CD4-positive, alpha-beta memory T cell (primary cell): Measurements from ENCODE around the gene PRRT1. TPM values are rescaled to one million over a fixed set of nuclear protein-coding genes. Genes with fewer than 3 reads are reported as not detected.

Experiments used
- CTCF ChIA-PET: fragments of 350-600 bp; sonication (Branson Sonifier 250); formaldehyde crosslinking; loops from one replicate; lab custom pipeline; 2021; ENCODE audit warnings: inconsistent platforms; ENCODE audit not compliant: partially characterized antibody; lab: Charles Lee
- POLR2A ChIA-PET: fragments of 350-600 bp; sonication (Branson Sonifier 250); formaldehyde crosslinking; loops from one replicate; lab custom pipeline; 2021; ENCODE audit not compliant: partially characterized antibody; lab: Charles Lee
- DNase-seq, 5 donors: peaks; one replicate each; pipeline versions ENCODE4 v3.0.0 to v3.0.0-alpha.2; 2020 to 2022; ENCODE audit warnings: mixed read lengths in 1 of 5
- H3K27ac ChIP-seq: one replicate; pipeline ENCODE4 v1.7.0; 2013; ENCODE audit warnings: low read depth, low read length
- H3K27me3 ChIP-seq: 2 replicates; pipeline ENCODE4 v1.7.0; 2013; ENCODE audit warnings: mild to moderate bottlenecking, low read length, moderate library complexity; ENCODE audit not compliant: insufficient read depth
- H3K36me3 ChIP-seq: 2 replicates; pipeline ENCODE4 v1.7.0; 2013; ENCODE audit warnings: mild to moderate bottlenecking, low read length, moderate library complexity; ENCODE audit not compliant: insufficient read depth
- H3K4me1 ChIP-seq: 2 replicates; pipeline ENCODE4 v1.7.0; 2013; ENCODE audit warnings: mild to moderate bottlenecking, low read length, moderate library complexity; ENCODE audit not compliant: insufficient read depth
- H3K4me3 ChIP-seq, 2 donors: one replicate each; pipeline ENCODE4 v1.7.0; 2013; ENCODE audit warnings: low read length in 2 of 2, mild to moderate bottlenecking in 1 of 2
- H3K9me3 ChIP-seq, 2 donors: one replicate each; pipeline ENCODE4 v1.7.0; 2013; ENCODE audit warnings: low read length in 2 of 2, control low read depth in 1 of 2; ENCODE audit not compliant: control insufficient read depth in 1 of 2
- H3K27ac Mint-ChIP-seq, 7 donors: one replicate each; pipeline ENCODE4 v1.8.0; 2020 to 2021; ENCODE audit warnings: mixed read lengths in 7 of 7, mild to moderate bottlenecking in 6 of 7, inconsistent platforms in 3 of 7, moderate library complexity in 3 of 7
- H3K27me3 Mint-ChIP-seq, 2 donors: one replicate each; pipeline ENCODE4 v1.8.0; 2020 to 2021; ENCODE audit warnings: mixed read lengths in 2 of 2
- H3K36me3 Mint-ChIP-seq, 2 donors: one replicate each; pipeline ENCODE4 v1.8.0; 2020 to 2021; ENCODE audit warnings: mixed read lengths in 2 of 2, inconsistent platforms in 1 of 2, mild to moderate bottlenecking in 1 of 2
- H3K4me1 Mint-ChIP-seq, 4 donors: one replicate each; pipeline ENCODE4 v1.8.0; 2020 to 2021; ENCODE audit warnings: mixed read lengths in 4 of 4, mild to moderate bottlenecking in 1 of 4
- H3K4me3 Mint-ChIP-seq, 8 donors: one replicate each; pipeline ENCODE4 v1.8.0; 2020 to 2021; ENCODE audit warnings: mixed read lengths in 8 of 8, mild to moderate bottlenecking in 7 of 8, moderate library complexity in 6 of 8, inconsistent platforms in 3 of 8
- H3K9me3 Mint-ChIP-seq, 8 donors: one replicate each; pipeline ENCODE4 v1.8.0; 2020 to 2021; ENCODE audit warnings: mixed read lengths in 8 of 8, mild to moderate bottlenecking in 5 of 8, inconsistent platforms in 3 of 8, moderate library complexity in 1 of 8
- intact Hi-C: fragments of 100-400 bp; cut with micrococcal nuclease; formaldehyde crosslinking; loops from one replicate; pipeline ENCODE4 v1.15.1; 2023
- polyA plus RNA-seq, 2 donors: library from polyadenylated mRNA; unstranded; fragments of 300-500 nt; fragmentation: Illumina TruSeq; gene quantifications; one replicate each; pipeline ENCODE4 v1.2.3, GENCODE V29; 2021
- total RNA-seq, 2 experiments: library from RNA; stranded (reverse); gene quantifications; one replicate each; pipeline ENCODE4 v1.2.3, GENCODE V29; 2021

Gene PRRT1
- total and polyA plus RNA-seq, 4 experiments from 2014 or later = 0.60 to 1.9 (median 1.5) TPM; not detected in 1

GRCh38 chr6:32152769-32153563 is 1.2 kb upstream of the PRRT1 start:
- intact Hi-C loops = loop anchor here (10.0 kb wide), 1 partner anchor 108 kb away; no protein-coding TSS in a partner anchor
- Histone ChIP-seq H3K4me3 (no peak overlapping the region), H3K27ac (no peak overlapping the region), H3K27me3 (peaks cover 6% of the 10 kb centered on the region), H3K4me1 (peaks cover 17% of the 10 kb centered on the region), H3K36me3 (no peaks in the 10 kb centered on the region), H3K9me3 (no peaks in the 10 kb centered on the region)
- peaks cover 18 to 28% of the 10 kb centered on the region in 2 donors for H3K27me3 Mint-ChIP-seq
- H3K4me3 Mint-ChIP-seq = peak overlapping the region in 7 of 8 donors; percentile 32 to 84 (median 72)
- H3K27ac Mint-ChIP-seq = peak overlapping the region in 6 of 7 donors; percentile 13 to 94 (median 78)
- H3K36me3 Mint-ChIP-seq = peaks cover 7 to 14% of the 10 kb centered on the region in 2 donors
- peaks cover 31 to 67% (median 47%) of the 10 kb centered on the region in 4 donors for H3K4me1 Mint-ChIP-seq
- peaks cover 0 to 3% (median 0%) of the 10 kb centered on the region in 8 donors for H3K9me3 Mint-ChIP-seq
- ChIA-PET POLR2A (interaction anchor here (0.6 to 1.4 kb wide), 5 partner anchors 23 to 40 kb away, joined by 3 to 4 read pairs (median 3); partner anchors contain the start of genes FKBPL and GPSM3), CTCF (interaction anchor here (1.4 kb wide), 1 partner anchor 92 kb away, joined by 4 read pairs; no protein-coding TSS in a partner anchor)
- no peak for DNase-seq

DNA sequence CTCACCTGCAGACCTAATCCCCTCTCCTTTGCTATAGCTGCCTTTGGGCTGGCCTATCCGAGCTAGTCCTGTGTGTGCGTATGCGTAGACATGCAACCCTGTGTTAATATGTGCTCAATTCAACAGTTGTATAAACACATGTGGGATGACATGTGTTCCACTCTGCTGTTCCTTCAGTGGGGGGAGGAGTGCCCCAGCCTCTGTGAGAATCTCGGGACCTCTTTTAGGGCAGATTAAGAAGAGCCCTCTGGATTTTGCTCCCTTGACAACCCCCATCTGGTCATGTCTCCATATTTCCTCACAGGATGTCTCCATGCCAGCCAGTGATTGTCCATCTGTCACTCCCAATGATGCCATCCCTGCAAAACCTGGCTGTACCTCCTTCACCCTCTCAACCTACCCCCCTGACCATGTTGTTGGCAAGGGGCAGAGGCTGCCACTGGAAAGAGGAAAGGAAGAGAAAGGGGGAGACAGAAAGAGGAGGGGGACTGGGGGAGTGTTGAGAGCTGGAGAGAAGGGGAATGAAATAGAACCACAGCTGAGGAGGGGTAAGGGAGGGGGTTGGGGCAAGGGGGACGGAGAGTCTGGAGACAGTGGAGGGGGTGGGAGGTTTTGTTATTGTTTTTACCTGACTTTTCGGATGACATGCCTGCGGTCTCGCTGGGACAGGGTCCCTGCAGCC is 417 bp downstream of the PRRT1 start:
- H3K36me3 Mint-ChIP-seq = peaks cover 0 to 9% of the 10 kb centered on the region in 2 donors
- peak overlapping the region; percentile 36 to 81 (median 66) for H3K4me3 Mint-ChIP-seq
- peaks cover 22 to 31% of the 10 kb centered on the region in 2 donors for H3K27me3 Mint-ChIP-seq
- Histone ChIP-seq H3K27me3 (peaks cover 6% of the 10 kb centered on the region), H3K36me3 (no peaks in the 10 kb centered on the region), H3K27ac (no peak overlapping the region), H3K9me3 (no peaks in the 10 kb centered on the region), H3K4me3 (no peak overlapping the region), H3K4me1 (peaks cover 17% of the 10 kb centered on the region)
- DNase-seq = no peak
- H3K9me3 Mint-ChIP-seq = peaks cover 0 to 6% (median 0%) of the 10 kb centered on the region in 8 donors
- POLR2A ChIA-PET = interaction anchor here (1.0 to 1.4 kb wide), 2 partner anchors 21 to 42 kb away, joined by 4 read pairs; partner anchors contain the start of genes FKBPL and GPSM3
- intact Hi-C loops = loop anchor here (10.0 kb wide), 1 partner anchor 107 kb away; no protein-coding TSS in a partner anchor
- peak overlapping the region in 3 of 7 donors; percentile 60 to 68 (median 61) for H3K27ac Mint-ChIP-seq
- peaks cover 31 to 73% (median 51%) of the 10 kb centered on the region in 4 donors for H3K4me1 Mint-ChIP-seq
- CTCF ChIA-PET = interaction anchor here (1.4 kb wide), 1 partner anchor 93 kb away, joined by 4 read pairs; no protein-coding TSS in a partner anchor

DNA sequence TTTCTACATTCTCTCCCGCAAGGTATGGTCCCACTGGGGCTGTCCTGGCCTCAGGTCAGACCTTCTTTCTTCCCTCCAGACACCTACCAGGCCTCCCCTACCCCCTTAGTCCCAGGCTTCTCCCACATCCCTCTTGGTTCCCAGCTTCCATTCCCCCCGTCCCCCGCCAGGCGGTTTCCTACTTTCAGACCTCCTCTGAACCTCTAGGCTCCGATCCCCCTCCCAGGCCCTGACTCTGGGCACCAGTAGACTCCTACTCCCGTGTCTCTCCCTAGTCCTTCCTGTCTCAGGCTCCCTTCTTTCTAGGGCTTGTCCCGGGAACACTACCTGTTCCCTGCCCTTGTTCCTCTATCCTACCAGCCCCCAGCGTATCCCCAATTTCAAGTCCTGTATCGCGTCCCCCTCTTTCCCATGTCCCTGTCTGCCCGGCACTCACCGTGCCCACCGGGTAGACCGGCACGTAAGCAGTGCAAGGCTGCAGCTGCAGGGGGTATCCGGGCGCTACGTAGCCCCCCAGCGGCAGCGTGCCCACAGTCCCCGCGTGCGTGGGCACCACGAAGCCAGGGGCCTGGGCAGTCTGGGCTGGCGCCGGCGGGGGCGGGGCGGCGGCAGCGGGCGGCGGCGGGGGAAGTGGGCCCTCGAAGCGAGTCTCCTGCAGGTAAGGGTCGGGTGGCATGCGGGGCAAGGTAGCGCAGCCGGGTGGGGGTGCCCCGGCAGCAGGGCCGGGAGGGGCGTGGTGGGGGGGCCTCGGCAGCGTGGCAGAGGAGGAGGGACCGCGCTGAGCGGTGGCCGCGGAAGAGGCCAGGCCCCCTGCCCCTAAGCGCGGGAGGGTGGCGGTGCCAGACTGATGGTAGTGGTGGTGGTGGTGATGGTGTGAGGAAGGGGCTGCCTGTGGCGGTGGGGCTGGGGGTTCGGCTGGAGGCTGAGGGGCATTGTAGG is 1.5 kb downstream of the PRRT1 start:
- intact Hi-C loops = loop anchor here (2.0 to 10.0 kb wide), 2 partner anchors 19 to 105 kb away; partner anchors contain the start of gene FKBPL
- H3K4me1 Mint-ChIP-seq = peaks cover 27 to 69% (median 45%) of the 10 kb centered on the region in 4 donors
- peaks cover 26 to 31% of the 10 kb centered on the region in 2 donors for H3K27me3 Mint-ChIP-seq
- Histone ChIP-seq H3K4me1 (peaks cover 12% of the 10 kb centered on the region), H3K27me3 (peaks cover 6% of the 10 kb centered on the region), H3K9me3 (no peaks in the 10 kb centered on the region), H3K27ac (no peak overlapping the region), H3K36me3 (no peaks in the 10 kb centered on the region), H3K4me3 (no peak overlapping the region)
- peak overlapping the region in 6 of 7 donors; percentile 17 to 48 (median 30) for H3K27ac Mint-ChIP-seq
- ChIA-PET POLR2A (interaction anchor here (1.2 to 2.5 kb wide), 2 partner anchors 27 to 43 kb away, joined by 4 to 5 read pairs; partner anchors contain the start of gene GPSM3), CTCF (interaction anchor here (1.1 to 2.5 kb wide), 2 partner anchors 20 to 32 kb away, joined by 4 to 12 read pairs; partner anchors contain the start of gene FKBPL)
- H3K4me3 Mint-ChIP-seq = peak overlapping the region in 6 of 8 donors; percentile 14 to 78 (median 64)
- peaks cover 0 to 9% of the 10 kb centered on the region in 2 donors for H3K36me3 Mint-ChIP-seq
- no peak for DNase-seq
- H3K9me3 Mint-ChIP-seq = peaks cover 0 to 6% (median 0%) of the 10 kb centered on the region in 8 donors

GRCh38 chr6:32149092-32149755 is 2.5 kb downstream of the PRRT1 start:
- Histone ChIP-seq H3K9me3 (no peaks in the 10 kb centered on the region), H3K36me3 (no peaks in the 10 kb centered on the region), H3K4me3 (peak overlapping the region in 1 of 2 donors; percentile 38), H3K4me1 (peaks cover 3% of the 10 kb centered on the region), H3K27ac (no peak overlapping the region), H3K27me3 (peaks cover 6% of the 10 kb centered on the region)
- Mint-ChIP-seq H3K4me3 (peak overlapping the region; percentile 80 to 87 (median 85)), H3K4me1 (peaks cover 20 to 59% (median 36%) of the 10 kb centered on the region in 4 donors), H3K27ac (peak overlapping the region in 6 of 7 donors; percentile 17 to 86 (median 80)), H3K9me3 (peaks cover 0 to 6% (median 0%) of the 10 kb centered on the region in 8 donors), H3K36me3 (peaks cover 0 to 5% of the 10 kb centered on the region in 2 donors), H3K27me3 (peaks cover 27 to 31% of the 10 kb centered on the region in 2 donors)
- CTCF ChIA-PET = interaction anchor here (1.1 to 2.5 kb wide), 2 partner anchors 19 to 31 kb away, joined by 4 to 12 read pairs; partner anchors contain the start of gene FKBPL
- no peak for DNase-seq
- POLR2A ChIA-PET = interaction anchor here (1.2 to 2.5 kb wide), 3 partner anchors 21 to 44 kb away, joined by 4 to 6 read pairs (median 5); partner anchors contain the start of genes ATF6B and GPSM3
- intact Hi-C loops = loop anchor here (2.0 kb wide), 1 partner anchor 18 kb away; the partner anchor contains the start of gene FKBPL

GRCh38 chr6:32148289-32149091 is 3.2 kb downstream of the PRRT1 start:
- Mint-ChIP-seq H3K4me3 (peak overlapping the region; percentile 80 to 87 (median 85)), H3K36me3 (peaks cover 0 to 3% of the 10 kb centered on the region in 2 donors), H3K27ac (peak overlapping the region in 6 of 7 donors; percentile 17 to 86 (median 80)), H3K4me1 (peaks cover 17 to 53% (median 32%) of the 10 kb centered on the region in 4 donors), H3K9me3 (peaks cover 0 to 6% (median 0%) of the 10 kb centered on the region in 8 donors), H3K27me3 (peaks cover 27 to 30% of the 10 kb centered on the region in 2 donors)
- H3K27ac ChIP-seq = no peak overlapping the region
- peak overlapping the region in 1 of 2 donors; percentile 38 for H3K4me3 ChIP-seq
- CTCF ChIA-PET = interaction anchor here (1.1 to 2.5 kb wide), 2 partner anchors 19 to 30 kb away, joined by 4 to 12 read pairs; partner anchors contain the start of gene FKBPL
- POLR2A ChIA-PET = interaction anchor here (1.3 to 2.5 kb wide), 2 partner anchors 21 to 29 kb away, joined by 5 to 6 read pairs; partner anchors contain the start of gene ATF6B
- no peaks in the 10 kb centered on the region for H3K36me3 ChIP-seq
- intact Hi-C loops = loop anchor here (1.0 to 2.0 kb wide), 2 partner anchors 18 to 47 kb away; partner anchors contain the start of gene FKBPL
- peaks cover 6% of the 10 kb centered on the region for H3K27me3 ChIP-seq
- H3K9me3 ChIP-seq = no peaks in the 10 kb centered on the region
- H3K4me1 ChIP-seq = peaks cover 3% of the 10 kb centered on the region
- DNase-seq = peak; percentile 58 to 75 (median 66)
